22Rv1 (cell line): Measurements from ENCODE around the gene SFT2D1.

Experiments
- ZFX ChIP-seq: fragments of 450-650 bp; IDR thresholded peaks from 2 replicates; pipeline ENCODE4 v1.6.1; 2017; ENCODE audit warnings: antibody characterized with exemption, borderline replicate concordance
- TF ChIP-seq, protein P1 (sequence below): fragments of 450-650 bp; IDR thresholded peaks from 2 replicates; pipeline ENCODE4 v1.5.1; 2017; ENCODE audit warnings: mild to moderate bottlenecking

- TF ChIP-seq, protein P1, sequence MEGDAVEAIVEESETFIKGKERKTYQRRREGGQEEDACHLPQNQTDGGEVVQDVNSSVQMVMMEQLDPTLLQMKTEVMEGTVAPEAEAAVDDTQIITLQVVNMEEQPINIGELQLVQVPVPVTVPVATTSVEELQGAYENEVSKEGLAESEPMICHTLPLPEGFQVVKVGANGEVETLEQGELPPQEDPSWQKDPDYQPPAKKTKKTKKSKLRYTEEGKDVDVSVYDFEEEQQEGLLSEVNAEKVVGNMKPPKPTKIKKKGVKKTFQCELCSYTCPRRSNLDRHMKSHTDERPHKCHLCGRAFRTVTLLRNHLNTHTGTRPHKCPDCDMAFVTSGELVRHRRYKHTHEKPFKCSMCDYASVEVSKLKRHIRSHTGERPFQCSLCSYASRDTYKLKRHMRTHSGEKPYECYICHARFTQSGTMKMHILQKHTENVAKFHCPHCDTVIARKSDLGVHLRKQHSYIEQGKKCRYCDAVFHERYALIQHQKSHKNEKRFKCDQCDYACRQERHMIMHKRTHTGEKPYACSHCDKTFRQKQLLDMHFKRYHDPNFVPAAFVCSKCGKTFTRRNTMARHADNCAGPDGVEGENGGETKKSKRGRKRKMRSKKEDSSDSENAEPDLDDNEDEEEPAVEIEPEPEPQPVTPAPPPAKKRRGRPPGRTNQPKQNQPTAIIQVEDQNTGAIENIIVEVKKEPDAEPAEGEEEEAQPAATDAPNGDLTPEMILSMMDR, result peak; percentile 85
- no peak for TF ChIP-seq ZFX
Measured at GRCh38 chr6:166275714-166276166, 66.6 kb downstream of the SFT2D1 start.
